Measurements from ENCODE around the gene FBXL7. TPM values are rescaled to one million over a fixed set of nuclear protein-coding genes. Genes with fewer than 3 reads are reported as not detected.

The FBXL7 gene
- total and polyA plus RNA-seq, 4 donors = 0.24 to 1.4 (median 1.2) TPM

- TF ChIP-seq JUND (IDR thresholded peaks at IDR 0.05) = no peak
- TF ChIP-seq RAD21 (IDR thresholded peaks at IDR 0.05) = no peak
- TF ChIP-seq MAX (IDR thresholded peaks at IDR 0.05) = no peak
- TF ChIP-seq RXRA (IDR thresholded peaks at IDR 0.05) = no peak
- no peak for TF ChIP-seq FOXA1 (IDR thresholded peaks at IDR 0.05)
- TF ChIP-seq HNF4G (IDR thresholded peaks at IDR 0.05) = no peak
- TF ChIP-seq SP1 (IDR thresholded peaks at IDR 0.05) = no peak
- TF ChIP-seq REST (IDR thresholded peaks at IDR 0.05) = no peak
- TF ChIP-seq HNF4A (conservative IDR thresholded peaks at IDR 0.05) = no peak
- no peak for TF ChIP-seq CTCF (IDR thresholded peaks at IDR 0.05; ENCODE audit: low read depth, low read length, missing input control)
- TF ChIP-seq NR2F2 (IDR thresholded peaks at IDR 0.05) = no peak
- no peak for TF ChIP-seq EGR1 (IDR thresholded peaks at IDR 0.05; ENCODE audit: low read depth in 2 of 2)
- no peak for TF ChIP-seq GABPA (IDR thresholded peaks at IDR 0.05 in 1 of 2, conservative IDR thresholded peaks at IDR 0.05 in 1 of 2)
- DNase-seq (ENCODE audit: low spot score) = no peak
- no peaks in the 10 kb centered on the region for H3K36me3 ChIP-seq (ENCODE audit: control insufficient read depth in 4 of 4, insufficient read depth in 3 of 4, low read depth in 1 of 4, low read length in 3 of 4)
- no peak overlapping the region for H3K27ac ChIP-seq (ENCODE audit: low read depth in 1 of 2, low read length in 2 of 2)
- no peak overlapping the region for H3K4me3 ChIP-seq (ENCODE audit: low read depth in 1 of 3, low read length in 3 of 3)
- 77% methylated on average over 6 of the region's 6 CpGs for WGBS
- no peak overlapping the region for H3K9ac ChIP-seq (ENCODE audit: low read depth in 1 of 2, low read length in 2 of 2)
- H3K4me1 ChIP-seq (ENCODE audit: control insufficient read depth in 4 of 4, insufficient read depth in 4 of 4, low read length in 3 of 4) = no peaks in the 10 kb centered on the region
- H3K9me3 ChIP-seq (ENCODE audit: control insufficient read depth in 4 of 4, low read length in 3 of 4) = no peaks in the 10 kb centered on the region
- H3K27me3 ChIP-seq (ENCODE audit: control insufficient read depth in 4 of 4, insufficient read depth in 4 of 4, low read length in 3 of 4) = no peaks in the 10 kb centered on the region
Measured at GRCh38 chr5:15796557-15796956, 296.6 kb downstream of the FBXL7 start.

GRCh38 chr5:15797116-15797515 lies 297.1 kb downstream of the FBXL7 start:
- no peaks in the 10 kb centered on the region for H3K36me3 ChIP-seq (ENCODE audit: control insufficient read depth in 4 of 4, insufficient read depth in 3 of 4, low read depth in 1 of 4, low read length in 3 of 4)
- no peaks in the 10 kb centered on the region for H3K27me3 ChIP-seq (ENCODE audit: control insufficient read depth in 4 of 4, insufficient read depth in 4 of 4, low read length in 3 of 4)
- no peaks in the 10 kb centered on the region for H3K4me1 ChIP-seq (ENCODE audit: control insufficient read depth in 4 of 4, insufficient read depth in 4 of 4, low read length in 3 of 4)
- TF ChIP-seq RXRA (IDR thresholded peaks at IDR 0.05) (no peak), SP1 (IDR thresholded peaks at IDR 0.05) (no peak), TAF1 (conservative IDR thresholded peaks at IDR 0.05) (no peak), JUND (IDR thresholded peaks at IDR 0.05) (no peak), HNF4A (conservative IDR thresholded peaks at IDR 0.05) (no peak), FOXA2 (IDR thresholded peaks at IDR 0.05) (no peak), ZBTB33 (IDR thresholded peaks at IDR 0.05) (no peak), ATF3 (IDR thresholded peaks at IDR 0.05) (no peak), MAX (IDR thresholded peaks at IDR 0.05) (no peak), YY1 (IDR thresholded peaks at IDR 0.05) (no peak)
- H3K4me3 ChIP-seq (ENCODE audit: low read depth in 1 of 3, low read length in 3 of 3) = no peak overlapping the region
- WGBS = 73% methylated on average over 1 of the region's 1 CpG
- H3K9ac ChIP-seq (ENCODE audit: low read depth in 1 of 2, low read length in 2 of 2) = no peak overlapping the region
- no peaks in the 10 kb centered on the region for H3K9me3 ChIP-seq (ENCODE audit: control insufficient read depth in 4 of 4, low read length in 3 of 4)
- H3K27ac ChIP-seq (ENCODE audit: low read depth in 1 of 2, low read length in 2 of 2) = no peak overlapping the region
- no peak for DNase-seq (ENCODE audit: low spot score)

Measured in liver (tissue), 9 donors.